GM12878 (cell line): ENCODE results near the gene NLRP10.

ENCODE experiments used
- ATF7 ChIP-seq: fragments of 450-650 bp; IDR thresholded peaks from 2 replicates; pipeline ENCODE4 v1.6.1; 2016; ENCODE audit warnings: low read depth, mild to moderate bottlenecking
- CHD2 ChIP-seq: IDR thresholded peaks from 2 replicates; pipeline ENCODE4 v1.6.1; 2011; ENCODE audit warnings: low read depth, low read length, improper control_type of control experiment, borderline replicate concordance
- CTCF ChIP-seq, 3 experiments: IDR thresholded peaks in 2 of 3; conservative IDR thresholded peaks in 1 of 3; 2 replicates each; pipeline ENCODE4 v1.5.1; 2011; ENCODE audit warnings: low read depth in 3 of 3, low read length in 3 of 3, mild to moderate bottlenecking in 3 of 3, control low read depth in 2 of 3, moderate library complexity in 2 of 3, inconsistent platforms in 1 of 3, mixed read lengths in 1 of 3; ENCODE audit not compliant: control insufficient read depth in 2 of 3, insufficient read depth in 1 of 3; ENCODE audit errors: extremely low read depth in 1 of 3
- EP300 ChIP-seq, 2 experiments: fragments of 150-350 bp in 1 of 2; IDR thresholded peaks; 2 replicates each; pipeline ENCODE4 v1.6.1; 2011 to 2012; ENCODE audit warnings: low read depth in 2 of 2, low read length in 2 of 2, borderline replicate concordance in 1 of 2, improper control_type of control experiment in 1 of 2, inconsistent platforms in 1 of 2; ENCODE audit not compliant: control insufficient read depth in 1 of 2
- ETV6 ChIP-seq, 2 experiments: fragments of 450-650 bp in 1 of 2; IDR thresholded peaks in 1 of 2; conservative IDR thresholded peaks in 1 of 2; 2 replicates each; pipeline ENCODE4 v1.6.1; 2014; ENCODE audit warnings: antibody characterized with exemption in 1 of 2, borderline replicate concordance in 1 of 2, low read depth in 1 of 2, mild to moderate bottlenecking in 1 of 2, moderate library complexity in 1 of 2
- EZH2 ChIP-seq: IDR thresholded peaks from 2 replicates; pipeline ENCODE4 v1.6.1; 2012; ENCODE audit warnings: low read depth, mild to moderate bottlenecking, control low read depth, inconsistent platforms, low read length, borderline replicate concordance; ENCODE audit not compliant: control insufficient read depth
- FOS ChIP-seq: IDR thresholded peaks from 3 replicates; pipeline ENCODE4 v1.6.1; 2011; ENCODE audit warnings: borderline replicate concordance; ENCODE audit not compliant: insufficient read length; ENCODE audit errors: extremely low read depth
- HCFC1 ChIP-seq: fragments of 150-350 bp; IDR thresholded peaks from 2 replicates; pipeline ENCODE4 v1.6.1; 2014; ENCODE audit warnings: low read length
- NR2C2 ChIP-seq: IDR thresholded peaks from 2 replicates; pipeline ENCODE4 v1.6.1; 2011; ENCODE audit warnings: borderline replicate concordance, low read depth; ENCODE audit not compliant: control insufficient read depth, insufficient read length
- POLR2A ChIP-seq: IDR thresholded peaks from 2 replicates; pipeline ENCODE4 v1.6.1; 2011; ENCODE audit warnings: low read depth, mild to moderate bottlenecking, low read length
- POLR2AphosphoS5 ChIP-seq: IDR thresholded peaks from 2 replicates; pipeline ENCODE4 v1.6.1; 2011; ENCODE audit warnings: mild to moderate bottlenecking, low read length, inconsistent platforms

- TF ChIP-seq EP300 (IDR thresholded peaks at IDR 0.05; ENCODE audit: borderline replicate concordance in 1 of 2, control insufficient read depth in 1 of 2, low read depth in 2 of 2, low read length in 2 of 2), result no peak
- no peak for TF ChIP-seq HCFC1
- TF ChIP-seq EZH2, result no peak
- TF ChIP-seq POLR2A, result no peak
- no peak for TF ChIP-seq ETV6 (conservative IDR thresholded peaks at IDR 0.05 in 1 of 2, IDR thresholded peaks at IDR 0.05 in 1 of 2; ENCODE audit: borderline replicate concordance in 1 of 2, low read depth in 1 of 2)
- TF ChIP-seq CTCF (IDR thresholded peaks at IDR 0.05 in 2 of 3, conservative IDR thresholded peaks at IDR 0.05 in 1 of 3; ENCODE audit: control insufficient read depth in 2 of 3, extremely low read depth in 1 of 3, insufficient read depth in 1 of 3, low read depth in 3 of 3, low read length in 3 of 3), result no peak
- no peak for TF ChIP-seq FOS
- TF ChIP-seq CHD2, result no peak
- no peak for TF ChIP-seq ATF7
- no peak for TF ChIP-seq POLR2AphosphoS5
- TF ChIP-seq NR2C2, result no peak
These were observed 37.4 kb upstream of the NLRP10 start for GRCh38 chr11:8002676-8003075.
